ENCODE data around the gene SF3A2.

SF3A2 gene

GRCh38 chr19:2239771-2240770 is 3.4 kb downstream of the SF3A2 start:
- no peak for DNase-seq (ENCODE audit: low read depth in 4 of 4, low spot score in 1 of 4)

- no peak for DNase-seq (ENCODE audit: low read depth in 4 of 4, low spot score in 1 of 4)
These were observed 4.5 kb downstream of the SF3A2 start for GRCh38 chr19:2240881-2241760.

GRCh38 chr19:2242092-2242537 is 5.5 kb downstream of the SF3A2 start:
- DNase-seq (ENCODE audit: low read depth in 4 of 4, low spot score in 1 of 4): no peak

GRCh38 chr19:2242816-2243215 is 6.2 kb downstream of the SF3A2 start:
- DNase-seq (ENCODE audit: low read depth in 4 of 4, low spot score in 1 of 4): no peak

DNA sequence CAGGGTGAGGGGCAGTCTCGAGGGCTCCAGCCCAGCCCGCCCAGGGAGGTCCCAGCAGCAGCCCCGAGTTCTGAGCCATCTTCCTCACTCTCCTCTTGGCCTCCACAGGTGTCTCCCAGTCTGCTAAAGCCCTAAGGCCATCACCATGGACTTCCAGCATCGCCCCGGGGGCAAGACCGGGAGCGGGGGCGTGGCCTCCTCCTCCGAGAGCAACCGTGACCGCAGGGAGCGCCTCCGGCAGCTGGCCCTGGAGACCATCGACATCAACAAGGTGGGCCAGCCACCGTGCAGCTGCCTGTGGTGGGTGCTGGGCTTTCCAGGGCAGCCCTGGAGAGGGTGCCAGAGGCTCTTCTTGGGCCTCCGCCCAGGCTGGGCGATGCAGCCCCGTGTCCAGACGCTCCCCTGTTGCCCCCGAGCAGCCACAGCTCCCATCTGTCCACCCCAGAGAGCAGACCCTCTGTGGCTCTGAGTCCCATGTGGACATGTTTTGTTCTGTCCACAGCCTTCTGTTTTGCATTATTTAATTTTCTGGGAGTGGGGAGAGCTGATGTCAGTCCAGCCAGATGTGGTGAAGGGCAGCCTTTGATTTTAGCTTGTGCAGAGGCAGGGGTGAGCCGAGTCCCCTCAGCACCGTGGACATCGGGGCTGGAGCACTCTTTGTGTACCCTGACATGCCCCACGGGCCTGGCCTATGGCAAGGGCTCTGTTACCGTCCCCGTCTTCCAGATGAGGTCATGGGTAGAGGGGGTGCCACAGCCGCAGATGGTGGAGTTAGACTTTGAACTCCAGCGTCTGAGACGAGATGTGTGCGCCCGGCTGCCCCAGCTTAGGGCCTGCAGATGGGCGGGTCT is 6.9 kb downstream of the SF3A2 start:
- DNase-seq (ENCODE audit: low read depth in 4 of 4, low spot score in 1 of 4): no peak

GRCh38 chr19:2244125-2244411 is 7.4 kb downstream of the SF3A2 start:
- DNase-seq (ENCODE audit: low read depth in 4 of 4, low spot score in 1 of 4): no peak

GRCh38 chr19:2244486-2244885 is 7.9 kb downstream of the SF3A2 start:
- no peak for DNase-seq (ENCODE audit: low read depth in 4 of 4, low spot score in 1 of 4)

GRCh38 chr19:2245273-2245672 is 8.6 kb downstream of the SF3A2 start:
- no peak for DNase-seq (ENCODE audit: low read depth in 4 of 4, low spot score in 1 of 4)

GRCh38 chr19:2246014-2246620 is 9.5 kb downstream of the SF3A2 start:
- no peak for DNase-seq (ENCODE audit: low read depth in 4 of 4, low spot score in 1 of 4)

GRCh38 chr19:2246801-2247361 is 10.3 kb downstream of the SF3A2 start:
- no peak for DNase-seq (ENCODE audit: low read depth in 4 of 4, low spot score in 1 of 4)

DNA sequence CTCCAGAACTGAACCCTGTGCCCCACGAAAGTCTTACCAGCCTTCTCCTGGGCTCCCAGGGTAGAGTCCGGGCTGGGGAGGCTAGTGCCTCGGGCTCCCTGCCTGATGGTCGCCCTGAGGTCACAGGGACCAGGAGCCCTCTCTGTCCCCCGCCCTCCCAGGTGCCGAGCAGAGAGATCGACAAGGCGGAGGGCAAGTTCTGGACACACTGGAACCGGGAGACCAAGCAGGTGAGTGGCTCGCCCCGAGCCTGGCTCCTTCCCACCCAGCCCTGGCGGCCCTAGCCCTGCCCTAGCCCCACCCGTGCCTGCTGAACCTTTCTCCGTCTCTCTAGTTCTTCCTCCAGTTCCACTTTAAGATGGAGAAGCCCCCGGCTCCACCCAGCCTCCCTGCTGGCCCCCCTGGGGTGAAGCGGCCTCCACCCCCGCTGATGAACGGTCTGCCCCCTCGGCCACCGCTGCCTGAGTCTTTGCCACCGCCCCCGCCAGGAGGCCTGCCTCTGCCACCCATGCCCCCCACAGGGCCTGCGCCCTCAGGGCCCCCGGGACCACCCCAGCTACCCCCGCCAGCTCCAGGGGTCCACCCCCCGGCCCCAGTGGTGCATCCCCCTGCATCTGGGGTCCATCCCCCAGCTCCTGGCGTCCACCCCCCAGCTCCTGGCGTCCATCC is 10.9 kb downstream of the SF3A2 start:
- no peak for DNase-seq (ENCODE audit: low read depth in 4 of 4, low spot score in 1 of 4)

DNA sequence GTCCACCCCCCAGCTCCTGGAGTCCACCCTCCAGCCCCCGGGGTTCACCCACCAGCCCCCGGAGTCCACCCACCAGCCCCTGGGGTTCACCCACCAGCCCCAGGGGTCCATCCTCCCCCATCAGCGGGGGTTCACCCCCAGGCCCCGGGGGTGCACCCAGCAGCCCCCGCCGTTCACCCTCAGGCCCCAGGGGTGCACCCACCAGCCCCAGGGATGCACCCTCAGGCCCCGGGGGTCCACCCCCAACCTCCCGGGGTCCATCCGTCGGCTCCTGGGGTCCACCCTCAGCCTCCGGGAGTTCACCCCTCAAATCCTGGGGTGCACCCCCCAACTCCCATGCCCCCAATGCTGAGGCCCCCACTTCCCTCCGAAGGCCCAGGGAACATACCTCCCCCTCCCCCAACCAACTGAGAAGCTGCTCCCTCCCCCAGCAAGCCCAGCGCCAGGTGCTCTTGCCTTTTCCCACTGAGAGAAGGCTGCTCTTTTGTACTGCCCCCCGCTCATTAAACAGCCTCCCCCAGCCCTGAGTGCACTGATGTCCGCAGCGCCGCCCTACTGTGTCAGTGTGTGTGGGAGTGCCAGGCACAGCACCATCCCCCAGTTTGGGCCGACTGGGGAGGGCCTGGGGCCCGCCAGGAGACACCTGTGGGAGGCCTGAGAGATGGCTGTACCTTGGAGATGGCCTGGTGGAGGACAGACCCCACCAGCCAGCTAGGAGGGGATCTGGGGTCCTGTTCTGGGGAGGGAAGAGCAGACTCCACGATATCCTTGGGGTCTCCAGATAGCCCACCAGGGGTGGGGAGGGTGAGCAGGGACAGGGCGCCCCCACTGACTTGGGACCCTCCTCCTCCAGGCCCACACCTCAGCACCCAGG is 11.7 kb downstream of the SF3A2 start:
- no peak for DNase-seq (ENCODE audit: low read depth in 4 of 4, low spot score in 1 of 4)

GRCh38 chr19:2249010-2249866 is 12.6 kb downstream of the SF3A2 start, which contains the start of gene AMH:
TSS of gene AMH (plus strand) at chr19:2249323. CDS start at chr19:2249333, 10 bp downstream.
- DNase-seq (ENCODE audit: low read depth in 4 of 4, low spot score in 1 of 4): no peak

- DNase-seq (ENCODE audit: low read depth in 4 of 4, low spot score in 1 of 4): no peak
These were observed 13.5 kb downstream of the SF3A2 start for GRCh38 chr19:2249880-2250765.

- DNase-seq (ENCODE audit: low read depth in 4 of 4, low spot score in 1 of 4): no peak
These were observed 14.1 kb downstream of the SF3A2 start for GRCh38 chr19:2250766-2251105.

GRCh38 chr19:2251106-2252054 is 14.8 kb downstream of the SF3A2 start:
- no peak for DNase-seq (ENCODE audit: low read depth in 4 of 4, low spot score in 1 of 4)

All from stimulated activated CD4-positive, alpha-beta T cell treated with anti-CD3 and anti-CD28 coated beads, Interleukin-1b, Interleukin-23, amount 100 ng/mL, for 24 hours (primary cell).